Measurements from ENCODE around the gene PMPCA. TPM values are rescaled to one million over a fixed set of nuclear protein-coding genes. Genes with fewer than 3 reads are reported as not detected.

Gene PMPCA
- total RNA-seq, 6 experiments from 2014 or later, result 49.6 to 64.9 (median 52.8) TPM

DNA sequence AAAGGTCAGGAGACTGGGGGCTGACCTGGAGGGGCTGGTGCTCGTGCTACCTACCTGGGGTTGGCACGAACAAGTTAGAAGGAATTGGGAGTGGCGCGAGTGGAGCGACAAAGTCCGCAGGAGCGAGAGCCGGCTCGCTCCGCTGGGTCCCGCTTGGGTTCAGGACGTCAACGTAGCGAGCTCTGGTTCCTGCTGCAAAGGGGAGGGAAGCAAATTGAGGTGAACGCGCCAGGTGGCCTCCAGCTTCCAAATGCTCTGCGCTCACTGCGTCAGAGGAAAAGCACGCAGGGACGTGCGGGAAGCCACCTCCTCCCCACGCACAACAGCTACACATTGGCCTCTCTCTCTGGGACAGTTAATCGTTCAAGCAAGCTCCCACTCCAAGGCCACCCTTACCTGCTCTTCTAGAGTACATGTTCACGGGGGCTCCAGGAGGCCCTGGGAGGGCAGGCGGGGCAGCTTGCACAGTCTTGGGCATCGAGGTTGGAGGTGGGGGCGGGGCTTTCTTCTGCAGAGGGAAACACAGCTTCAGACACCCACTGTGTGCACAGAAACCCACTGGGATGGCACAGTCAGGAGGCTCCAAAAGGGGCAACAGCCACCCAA, 36.8 kb downstream of the PMPCA start:
- no peak overlapping the region for H3K27ac ChIP-seq
- intact Hi-C loops (cut with DNase I), result no loop called here
- no peaks in the 10 kb centered on the region for H3K9me3 ChIP-seq
- WGBS (ENCODE audit: insufficient coverage, low coverage, low lambda C conversion rate, missing lambda C conversion rate), result 92% methylated on average over 12 of the region's 27 CpGs
- no peak overlapping the region for H3K4me3 ChIP-seq
- H3K4me1 ChIP-seq, result peaks cover 0 to 9% (median 4%) of the 10 kb centered on the region in 4 donors
- DNase-seq (no peak), ATAC-seq (no peak)
- H3K36me3 ChIP-seq, result peaks cover 17 to 91% (median 65%) of the 10 kb centered on the region in 4 donors
- TF ChIP-seq, protein P1, sequence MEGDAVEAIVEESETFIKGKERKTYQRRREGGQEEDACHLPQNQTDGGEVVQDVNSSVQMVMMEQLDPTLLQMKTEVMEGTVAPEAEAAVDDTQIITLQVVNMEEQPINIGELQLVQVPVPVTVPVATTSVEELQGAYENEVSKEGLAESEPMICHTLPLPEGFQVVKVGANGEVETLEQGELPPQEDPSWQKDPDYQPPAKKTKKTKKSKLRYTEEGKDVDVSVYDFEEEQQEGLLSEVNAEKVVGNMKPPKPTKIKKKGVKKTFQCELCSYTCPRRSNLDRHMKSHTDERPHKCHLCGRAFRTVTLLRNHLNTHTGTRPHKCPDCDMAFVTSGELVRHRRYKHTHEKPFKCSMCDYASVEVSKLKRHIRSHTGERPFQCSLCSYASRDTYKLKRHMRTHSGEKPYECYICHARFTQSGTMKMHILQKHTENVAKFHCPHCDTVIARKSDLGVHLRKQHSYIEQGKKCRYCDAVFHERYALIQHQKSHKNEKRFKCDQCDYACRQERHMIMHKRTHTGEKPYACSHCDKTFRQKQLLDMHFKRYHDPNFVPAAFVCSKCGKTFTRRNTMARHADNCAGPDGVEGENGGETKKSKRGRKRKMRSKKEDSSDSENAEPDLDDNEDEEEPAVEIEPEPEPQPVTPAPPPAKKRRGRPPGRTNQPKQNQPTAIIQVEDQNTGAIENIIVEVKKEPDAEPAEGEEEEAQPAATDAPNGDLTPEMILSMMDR (IDR thresholded peaks at IDR 0.05), result no peak
- no peak for TF ChIP-seq POLR2A (IDR thresholded peaks at IDR 0.05)
- H3K27me3 ChIP-seq, result no peaks in the 10 kb centered on the region

DNA sequence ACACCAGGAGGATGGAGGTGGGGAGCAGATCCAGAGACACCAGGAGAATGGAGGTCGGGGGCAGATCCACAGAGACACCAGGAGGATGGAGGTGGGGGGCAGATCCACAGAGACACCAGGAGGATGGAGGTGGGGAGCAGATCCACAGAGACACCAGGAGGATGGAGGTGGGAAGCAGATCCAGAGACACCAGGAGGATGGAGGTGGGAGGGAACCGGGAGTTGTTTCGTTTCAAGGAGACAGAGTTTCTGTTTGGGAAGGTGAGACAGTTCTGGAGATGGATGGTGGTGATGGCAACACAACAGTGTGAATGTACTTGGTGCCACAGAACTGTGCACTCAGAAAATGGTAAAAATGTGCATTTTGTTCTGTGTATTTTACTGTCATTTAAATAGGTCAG, 38.2 kb downstream of the PMPCA start:
- no peak overlapping the region for H3K4me3 ChIP-seq
- ATAC-seq (no peak), DNase-seq (no peak)
- H3K36me3 ChIP-seq, result peaks cover 14 to 85% (median 66%) of the 10 kb centered on the region in 4 donors
- H3K27ac ChIP-seq, result no peak overlapping the region
- WGBS (ENCODE audit: insufficient coverage, low coverage, low lambda C conversion rate, missing lambda C conversion rate), result 87% methylated on average over 3 of the region's 3 CpGs
- intact Hi-C loops (cut with DNase I), result no loop called here
- no peaks in the 10 kb centered on the region for H3K9me3 ChIP-seq
- H3K27me3 ChIP-seq, result no peaks in the 10 kb centered on the region
- H3K4me1 ChIP-seq, result no peaks in the 10 kb centered on the region
- no peak for TF ChIP-seq POLR2A (IDR thresholded peaks at IDR 0.05)
- TF ChIP-seq, protein P1 (IDR thresholded peaks at IDR 0.05), result no peak

DNA sequence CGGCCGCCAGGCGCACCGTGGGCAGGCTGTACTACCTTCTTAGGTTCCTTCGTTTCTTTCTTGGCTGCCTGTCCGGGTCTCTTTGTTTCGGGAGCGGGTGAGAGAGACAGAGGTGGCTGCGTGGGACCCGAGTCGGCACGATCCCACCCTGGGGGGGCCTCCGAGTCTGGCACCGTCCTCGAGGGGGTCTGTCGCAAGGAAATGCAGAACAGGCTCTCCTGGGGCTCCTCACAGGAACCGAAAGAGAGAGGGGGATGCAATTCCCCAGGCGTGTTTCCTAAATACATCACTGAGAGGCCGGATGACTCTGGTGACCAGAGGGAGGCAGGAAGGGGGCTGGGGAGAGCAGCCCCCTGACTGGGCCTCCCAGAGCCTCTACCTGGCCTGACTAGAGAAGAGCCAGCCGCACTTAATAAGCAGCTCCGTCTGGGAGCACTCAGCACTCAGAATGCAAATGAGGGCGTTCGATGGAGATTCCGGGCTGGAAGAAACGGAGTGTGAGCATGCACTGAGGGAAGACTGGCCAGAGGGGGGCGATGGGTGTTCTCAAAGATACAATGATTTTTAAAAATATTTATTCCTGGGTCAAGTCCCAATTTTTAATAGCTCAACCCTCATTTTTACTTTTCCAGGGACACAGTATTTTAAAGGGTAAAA, 40.9 kb downstream of the PMPCA start:
- H3K36me3 ChIP-seq, result peaks cover 24 to 89% (median 67%) of the 10 kb centered on the region in 4 donors
- 82% methylated on average over 5 of the region's 26 CpGs for WGBS (ENCODE audit: insufficient coverage, low coverage, low lambda C conversion rate, missing lambda C conversion rate)
- H3K27me3 ChIP-seq, result no peaks in the 10 kb centered on the region
- H3K9me3 ChIP-seq, result no peaks in the 10 kb centered on the region
- intact Hi-C loops (cut with DNase I), result no loop called here
- no peak for DNase-seq
- TF ChIP-seq, protein P1 (IDR thresholded peaks at IDR 0.05), result no peak
- TF ChIP-seq POLR2A (IDR thresholded peaks at IDR 0.05), result no peak
- H3K27ac ChIP-seq, result no peak overlapping the region
- no peaks in the 10 kb centered on the region for H3K4me1 ChIP-seq
- ATAC-seq, result no peak
- H3K4me3 ChIP-seq, result no peak overlapping the region

DNA sequence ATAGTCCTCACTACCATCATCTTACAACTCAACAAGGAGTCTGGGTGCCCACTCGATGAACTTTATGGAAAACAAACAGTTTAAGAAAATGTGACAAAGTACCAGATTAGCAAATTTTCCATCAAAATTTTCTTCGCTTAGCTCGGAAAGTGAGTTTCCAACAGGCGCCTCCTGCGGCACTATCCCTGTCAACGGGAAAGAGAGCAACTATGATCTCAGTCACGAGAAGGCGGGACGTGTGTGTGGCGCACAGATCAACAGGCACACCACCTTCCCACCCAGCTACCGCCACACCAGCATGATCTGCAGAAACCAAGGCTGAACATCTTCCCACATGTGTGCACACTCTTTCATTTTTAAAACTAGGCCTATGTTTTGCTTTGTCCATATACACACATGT, 42.9 kb downstream of the PMPCA start:
- H3K9me3 ChIP-seq, result no peaks in the 10 kb centered on the region
- WGBS (ENCODE audit: insufficient coverage, low coverage, low lambda C conversion rate, missing lambda C conversion rate), result 95% methylated on average over 9 of the region's 11 CpGs
- H3K27me3 ChIP-seq, result no peaks in the 10 kb centered on the region
- DNase-seq (no peak), ATAC-seq (no peak)
- intact Hi-C loops (cut with DNase I), result no loop called here
- no peak for TF ChIP-seq POLR2A (IDR thresholded peaks at IDR 0.05)
- TF ChIP-seq, protein P1 (IDR thresholded peaks at IDR 0.05), result no peak
- no peaks in the 10 kb centered on the region for H3K4me1 ChIP-seq
- peaks cover 30 to 90% (median 65%) of the 10 kb centered on the region in 4 donors for H3K36me3 ChIP-seq
- no peak overlapping the region for H3K27ac ChIP-seq
- H3K4me3 ChIP-seq, result no peak overlapping the region
